ENCODE results near the gene PPP1R1B. TPM values are rescaled to one million over a fixed set of nuclear protein-coding genes. Genes with fewer than 3 reads are reported as not detected.

Gene PPP1R1B
- total RNA-seq, 2 donors from 2014 or later = not detected

DNA sequence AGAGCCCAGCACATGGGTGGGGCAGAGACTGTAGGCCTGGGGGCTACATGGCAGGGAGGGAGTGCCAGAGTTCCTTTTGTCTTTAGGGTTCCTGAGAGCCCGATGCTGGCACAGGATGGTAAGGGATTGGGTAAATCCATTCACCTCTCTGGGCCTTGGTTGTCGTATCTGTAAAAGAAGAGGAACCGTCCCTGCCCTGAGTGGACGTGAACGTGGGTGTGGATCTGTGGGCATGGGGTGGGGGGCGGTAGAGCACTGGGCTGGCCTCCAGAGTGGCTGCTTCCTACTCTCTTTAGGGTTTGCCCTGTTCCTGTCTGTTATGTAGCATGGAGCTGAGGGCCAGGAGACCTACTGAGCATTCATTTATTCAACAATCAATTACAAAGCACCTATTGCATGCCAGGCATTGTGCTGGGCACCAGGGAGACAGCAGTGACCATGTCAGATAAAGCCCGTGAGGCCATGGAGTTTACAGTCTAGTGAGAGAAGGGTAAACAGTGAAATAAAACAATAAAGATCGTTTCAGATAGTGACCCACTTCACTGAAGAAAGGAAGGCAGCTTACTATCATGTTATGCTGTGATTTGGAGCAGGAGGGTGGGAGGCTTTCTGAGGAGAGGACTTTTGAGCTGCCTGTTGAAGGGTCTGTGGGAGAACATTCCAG is 25.3 kb downstream of the PPP1R1B start:
- Mint-ChIP-seq H3K27me3 (ENCODE audit: low read depth) (no peaks in the 10 kb centered on the region), H3K4me3 (no peak overlapping the region), H3K4me1 (ENCODE audit: low read depth) (peaks cover 36% of the 10 kb centered on the region), H3K27ac (no peak overlapping the region), H3K36me3 (ENCODE audit: insufficient read depth in 2 of 2) (peaks cover 0 to 4% of the 10 kb centered on the region in 2 donors), H3K9me3 (no peaks in the 10 kb centered on the region)
- DNase-seq = no peak
- ATAC-seq (replicated peaks in 1 of 2) = no peak

DNA sequence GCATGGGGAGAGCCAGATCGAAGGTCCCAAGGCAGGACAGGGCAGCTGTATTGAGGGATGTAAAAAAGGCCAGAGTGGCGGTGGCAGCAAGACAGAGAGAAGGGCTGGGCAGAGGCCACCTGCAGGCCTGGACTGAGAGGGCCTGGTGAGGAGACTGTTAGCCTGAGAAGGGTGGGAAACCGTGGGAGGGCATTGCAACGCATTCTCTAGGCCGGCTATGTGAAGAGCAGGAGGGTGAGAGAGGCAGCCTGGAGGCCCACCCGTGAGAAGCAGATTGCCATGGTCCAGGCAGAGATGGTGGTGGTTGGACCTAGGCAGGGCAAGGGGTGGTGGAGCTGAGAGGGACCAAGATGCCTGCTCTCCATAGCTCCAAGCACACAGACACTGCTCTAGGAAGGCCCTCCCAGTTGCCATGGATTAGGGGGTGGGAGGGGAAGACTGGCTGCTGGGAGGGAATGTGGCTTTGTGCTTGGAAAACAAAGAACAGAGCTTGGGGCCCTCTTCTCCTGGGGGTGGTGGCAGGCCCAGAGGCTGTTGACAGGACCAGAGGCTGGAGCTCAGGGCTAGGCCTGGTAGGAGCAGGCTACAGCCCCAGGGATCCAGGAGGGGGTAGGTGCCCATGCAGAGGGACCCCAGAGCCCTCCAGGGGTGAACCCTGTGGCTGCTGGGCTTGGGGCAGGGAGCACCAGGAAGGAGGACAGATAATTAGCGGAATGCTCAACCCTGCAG is 26.0 kb downstream of the PPP1R1B start:
- Mint-ChIP-seq H3K4me1 (ENCODE audit: low read depth) (peaks cover 36% of the 10 kb centered on the region), H3K9me3 (no peaks in the 10 kb centered on the region), H3K4me3 (no peak overlapping the region), H3K27ac (no peak overlapping the region), H3K36me3 (ENCODE audit: insufficient read depth in 2 of 2) (peaks cover 0 to 4% of the 10 kb centered on the region in 2 donors), H3K27me3 (ENCODE audit: low read depth) (no peaks in the 10 kb centered on the region)
- no peak for DNase-seq
- no peak for ATAC-seq (replicated peaks in 1 of 2)

DNA sequence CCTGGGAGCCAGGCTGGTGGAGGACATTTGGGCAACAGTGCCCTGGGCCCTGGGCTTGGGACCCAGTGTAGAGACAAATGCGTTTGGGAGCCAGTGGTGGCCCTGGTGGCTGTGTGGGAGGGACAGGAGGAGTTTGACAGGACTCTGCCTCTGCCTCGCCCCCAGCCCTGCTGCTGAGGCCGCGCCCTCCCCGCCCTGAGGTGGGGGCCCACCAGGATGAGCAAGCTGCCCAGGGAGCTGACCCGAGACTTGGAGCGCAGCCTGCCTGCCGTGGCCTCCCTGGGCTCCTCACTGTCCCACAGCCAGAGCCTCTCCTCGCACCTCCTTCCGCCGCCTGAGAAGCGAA is 26.5 kb downstream of the PPP1R1B start:
- H3K27ac Mint-ChIP-seq = no peak overlapping the region

DNA sequence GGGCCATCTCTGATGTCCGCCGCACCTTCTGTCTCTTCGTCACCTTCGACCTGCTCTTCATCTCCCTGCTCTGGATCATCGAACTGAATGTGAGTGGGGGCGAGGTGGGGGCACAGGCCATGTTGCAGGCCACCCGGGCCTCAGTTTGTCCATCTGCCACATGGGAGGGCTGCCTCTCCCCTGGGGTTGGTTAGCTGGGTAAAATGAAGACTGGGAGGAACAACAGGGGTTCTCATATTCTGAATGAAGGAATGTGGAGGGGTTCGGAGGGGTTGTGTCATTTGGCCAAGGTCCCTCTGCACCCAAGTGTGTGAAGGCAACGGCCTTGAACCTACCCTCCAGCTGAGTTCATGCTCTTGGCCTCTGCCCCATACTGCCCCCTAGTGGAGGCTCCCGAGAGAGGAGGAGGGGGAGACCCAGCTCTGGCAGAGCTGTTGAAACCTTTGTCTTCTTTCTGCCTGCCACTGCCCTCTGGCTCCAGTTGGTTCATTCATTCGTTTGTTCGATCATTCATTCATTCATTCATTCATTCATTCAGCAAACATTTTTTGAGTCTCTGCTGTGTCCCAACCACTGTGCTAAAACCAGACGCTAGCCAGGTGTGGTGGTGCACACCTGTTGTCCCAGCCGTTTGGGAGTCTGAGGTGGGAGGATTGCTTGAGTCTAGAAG is 27.0 kb downstream of the PPP1R1B start:
- peak; percentile 84 to 88 for DNase-seq
- Mint-ChIP-seq H3K36me3 (ENCODE audit: insufficient read depth in 2 of 2) (peaks cover 0 to 4% of the 10 kb centered on the region in 2 donors), H3K27ac (no peak overlapping the region), H3K27me3 (ENCODE audit: low read depth) (no peaks in the 10 kb centered on the region), H3K4me3 (no peak overlapping the region), H3K9me3 (no peaks in the 10 kb centered on the region), H3K4me1 (ENCODE audit: low read depth) (peaks cover 36% of the 10 kb centered on the region)
- peak; percentile 71 to 79 for ATAC-seq (replicated peaks in 1 of 2)

More for the DNA sequence above, 26.5 kb downstream of the PPP1R1B start:
- no peaks in the 10 kb centered on the region for H3K9me3 Mint-ChIP-seq
- ATAC-seq (replicated peaks in 1 of 2) (peak in 1 of 2 donors; percentile 11), DNase-seq (no peak)
- peaks cover 0 to 4% of the 10 kb centered on the region in 2 donors for H3K36me3 Mint-ChIP-seq (ENCODE audit: insufficient read depth in 2 of 2)
- H3K4me1 Mint-ChIP-seq (ENCODE audit: low read depth) = peaks cover 36% of the 10 kb centered on the region
- H3K4me3 Mint-ChIP-seq = no peak overlapping the region
- no peaks in the 10 kb centered on the region for H3K27me3 Mint-ChIP-seq (ENCODE audit: low read depth)

DNA sequence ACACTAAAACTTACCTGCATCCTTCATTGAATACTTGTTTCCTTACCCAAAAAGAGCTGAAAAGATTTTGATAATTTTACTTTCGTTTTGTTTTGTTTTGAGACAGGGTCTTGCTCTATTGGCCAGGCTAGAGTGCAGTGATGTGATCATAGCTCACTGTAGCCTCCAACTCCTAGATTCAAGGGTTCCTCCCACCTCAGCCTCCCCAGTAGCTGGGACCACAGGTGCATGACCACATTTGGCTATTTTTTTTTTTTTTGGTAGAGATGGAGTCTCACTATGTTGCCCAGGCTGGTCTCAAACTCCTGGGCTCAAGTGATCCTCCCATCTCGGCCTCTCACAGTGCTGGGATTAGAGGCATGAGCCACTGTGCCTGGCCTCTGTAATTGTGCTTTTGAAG is 28.4 kb downstream of the PPP1R1B start:
- Mint-ChIP-seq H3K4me1 (ENCODE audit: low read depth) (peaks cover 37% of the 10 kb centered on the region), H3K27me3 (ENCODE audit: low read depth) (no peaks in the 10 kb centered on the region), H3K9me3 (no peaks in the 10 kb centered on the region), H3K36me3 (ENCODE audit: insufficient read depth in 2 of 2) (peaks cover 0 to 4% of the 10 kb centered on the region in 2 donors), H3K4me3 (no peak overlapping the region), H3K27ac (no peak overlapping the region)
- DNase-seq = no peak
- ATAC-seq (replicated peaks in 1 of 2) = no peak

DNA sequence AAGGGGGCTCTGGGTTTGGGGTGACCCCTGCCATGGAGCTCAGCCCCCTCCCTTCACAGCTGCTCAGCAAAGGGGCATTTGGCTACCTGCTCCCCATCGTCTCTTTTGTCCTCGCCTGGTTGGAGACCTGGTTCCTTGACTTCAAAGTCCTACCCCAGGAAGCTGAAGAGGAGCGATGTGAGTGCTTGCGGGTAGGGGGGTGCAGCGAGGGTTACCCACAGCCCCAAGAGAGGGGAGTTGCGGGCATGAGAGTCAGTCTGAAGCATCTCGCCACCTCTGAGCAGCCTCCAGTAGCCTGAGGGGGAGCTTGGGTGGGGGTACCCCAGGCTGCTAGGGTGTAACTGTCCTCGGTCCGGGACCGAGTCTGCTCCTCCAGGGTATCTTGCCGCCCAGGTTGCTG is 31.6 kb downstream of the PPP1R1B start:
- ATAC-seq (replicated peaks in 1 of 2) = no peak
- H3K27me3 Mint-ChIP-seq (ENCODE audit: low read depth) = no peaks in the 10 kb centered on the region
- H3K4me1 Mint-ChIP-seq (ENCODE audit: low read depth) = peaks cover 11% of the 10 kb centered on the region
- no peak overlapping the region for H3K4me3 Mint-ChIP-seq
- DNase-seq = no peak
- peaks cover 0 to 4% of the 10 kb centered on the region in 2 donors for H3K36me3 Mint-ChIP-seq (ENCODE audit: insufficient read depth in 2 of 2)
- no peak overlapping the region for H3K27ac Mint-ChIP-seq
- H3K9me3 Mint-ChIP-seq = no peaks in the 10 kb centered on the region

DNA sequence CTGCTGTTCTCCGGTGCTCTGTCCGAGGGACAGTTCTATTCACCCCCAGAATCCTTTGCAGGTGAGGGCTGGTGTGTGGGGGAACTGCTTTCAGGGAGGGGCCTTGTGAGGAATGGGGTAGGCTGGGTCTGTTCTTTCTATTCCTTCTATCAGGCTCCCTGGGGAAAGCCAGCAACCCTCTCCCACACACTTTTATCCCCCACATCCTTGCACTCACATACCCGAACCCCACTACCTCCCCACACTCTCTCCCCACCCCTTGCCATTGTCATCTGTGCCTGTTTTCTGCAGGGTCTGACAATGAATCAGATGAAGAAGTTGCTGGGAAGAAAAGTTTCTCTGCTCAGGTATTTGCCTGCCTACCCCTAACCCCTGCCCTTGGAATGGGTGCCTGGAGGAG is 32.0 kb downstream of the PPP1R1B start:
- Mint-ChIP-seq H3K9me3 (no peaks in the 10 kb centered on the region), H3K36me3 (ENCODE audit: insufficient read depth in 2 of 2) (peaks cover 0 to 4% of the 10 kb centered on the region in 2 donors), H3K4me3 (no peak overlapping the region), H3K27ac (no peak overlapping the region), H3K27me3 (ENCODE audit: low read depth) (no peaks in the 10 kb centered on the region), H3K4me1 (ENCODE audit: low read depth) (peaks cover 9% of the 10 kb centered on the region)
- DNase-seq (no peak), ATAC-seq (replicated peaks in 1 of 2) (no peak)

DNA sequence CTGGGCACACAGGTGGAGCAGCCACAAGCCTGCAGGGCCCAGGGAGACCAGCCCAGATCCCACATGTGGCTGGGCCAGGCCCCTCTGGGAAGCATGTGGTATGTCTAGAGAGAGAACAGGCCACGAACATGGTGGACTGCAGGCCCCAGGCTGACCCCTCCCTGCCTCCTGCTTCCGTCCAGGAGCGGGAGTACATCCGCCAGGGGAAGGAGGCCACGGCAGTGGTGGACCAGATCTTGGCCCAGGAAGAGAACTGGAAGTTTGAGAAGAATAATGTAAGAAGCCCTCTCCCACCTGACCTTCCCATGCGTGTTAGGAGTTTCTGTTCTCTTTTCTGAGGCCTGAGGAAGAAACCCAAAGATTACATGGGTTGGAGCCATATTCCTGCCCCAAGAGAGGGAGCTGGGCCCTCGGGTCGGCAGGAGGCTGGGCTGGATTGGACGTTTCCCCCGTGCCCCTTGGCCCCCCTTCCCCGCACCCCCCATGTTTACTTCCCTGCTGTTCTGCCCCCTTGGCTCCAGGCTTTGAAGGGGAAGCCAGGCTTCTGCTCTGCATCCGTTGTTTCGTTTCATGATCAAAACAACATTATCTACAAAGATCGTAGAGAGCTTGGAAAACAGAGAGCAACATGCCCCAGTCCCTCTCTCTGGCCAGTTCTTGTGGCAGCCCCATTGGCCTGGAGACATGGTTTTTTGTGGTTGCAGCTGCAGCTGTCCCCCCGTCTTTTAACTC is 32.7 kb downstream of the PPP1R1B start:
- Mint-ChIP-seq H3K4me3 (no peak overlapping the region), H3K9me3 (no peaks in the 10 kb centered on the region), H3K4me1 (ENCODE audit: low read depth) (peaks cover 4% of the 10 kb centered on the region), H3K27me3 (ENCODE audit: low read depth) (no peaks in the 10 kb centered on the region), H3K27ac (no peak overlapping the region), H3K36me3 (ENCODE audit: insufficient read depth in 2 of 2) (peaks cover 0 to 4% of the 10 kb centered on the region in 2 donors)
- ATAC-seq (replicated peaks in 1 of 2) (no peak), DNase-seq (no peak)

DNA sequence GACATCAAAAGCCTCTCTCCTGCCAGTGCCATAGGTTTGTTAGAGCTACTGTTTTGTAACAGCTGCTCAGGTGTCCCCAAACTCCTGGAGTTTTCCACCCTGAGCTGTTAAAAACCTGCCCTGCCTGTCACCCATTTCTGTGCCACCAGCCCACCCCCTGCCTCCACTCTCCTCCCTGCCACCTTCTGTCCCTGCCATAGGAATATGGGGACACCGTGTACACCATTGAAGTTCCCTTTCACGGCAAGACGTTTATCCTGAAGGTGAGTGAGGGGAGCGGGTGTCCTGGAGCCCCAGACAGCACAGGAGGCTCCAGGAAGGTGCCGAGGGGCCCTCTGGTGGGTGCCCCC is 33.2 kb downstream of the PPP1R1B start:
- ATAC-seq (replicated peaks in 1 of 2) (no peak), DNase-seq (no peak)
- Mint-ChIP-seq H3K4me1 (ENCODE audit: low read depth) (peaks cover 4% of the 10 kb centered on the region), H3K27ac (no peak overlapping the region), H3K36me3 (ENCODE audit: insufficient read depth in 2 of 2) (peaks cover 0 to 4% of the 10 kb centered on the region in 2 donors), H3K27me3 (ENCODE audit: low read depth) (no peaks in the 10 kb centered on the region), H3K9me3 (no peaks in the 10 kb centered on the region), H3K4me3 (no peak overlapping the region)

DNA sequence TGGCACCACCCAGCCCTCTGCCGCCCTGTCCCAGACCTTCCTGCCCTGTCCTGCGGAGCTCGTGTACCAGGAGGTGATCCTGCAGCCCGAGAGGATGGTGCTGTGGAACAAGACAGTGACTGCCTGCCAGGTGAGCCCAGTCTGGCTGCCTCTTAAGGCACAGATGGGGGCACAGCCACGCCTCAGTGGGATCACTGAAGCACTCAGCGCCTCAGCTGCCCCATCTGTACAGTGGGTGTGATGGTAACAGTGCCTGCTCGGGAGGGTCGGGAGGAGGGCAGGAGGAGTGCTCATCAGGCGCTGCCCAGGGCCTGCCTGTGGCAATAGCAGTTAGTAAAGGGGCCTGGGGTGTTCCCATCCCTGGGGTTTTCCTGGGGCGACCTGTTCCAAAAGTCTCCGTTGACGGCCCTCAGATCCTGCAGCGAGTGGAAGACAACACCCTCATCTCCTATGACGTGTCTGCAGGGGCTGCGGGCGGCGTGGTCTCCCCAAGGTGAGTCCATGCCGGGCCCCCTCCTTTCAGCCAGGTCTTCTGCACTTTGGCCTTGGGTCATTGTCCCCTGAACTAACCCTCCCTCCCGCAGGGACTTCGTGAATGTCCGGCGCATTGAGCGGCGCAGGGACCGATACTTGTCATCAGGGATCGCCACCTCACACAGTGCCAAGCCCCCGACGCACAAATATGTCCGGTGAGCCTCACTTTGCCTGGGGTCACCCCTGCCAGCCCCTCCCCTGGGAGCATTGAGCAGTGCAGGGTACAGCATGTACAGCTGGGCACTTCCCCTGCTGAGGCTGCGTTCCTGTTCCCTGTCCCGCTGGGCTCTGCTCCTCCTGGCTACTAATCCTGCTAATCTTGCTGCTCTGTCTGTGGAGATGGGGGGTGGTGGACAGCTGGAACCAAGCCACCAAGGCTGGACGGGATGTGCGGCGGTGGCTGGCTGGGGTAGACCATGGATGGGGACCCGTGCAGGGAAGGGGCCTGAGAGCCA is 33.9 kb downstream of the PPP1R1B start:
- Mint-ChIP-seq H3K4me1 (ENCODE audit: low read depth) (peaks cover 4% of the 10 kb centered on the region), H3K4me3 (no peak overlapping the region), H3K27ac (no peak overlapping the region), H3K27me3 (ENCODE audit: low read depth) (no peaks in the 10 kb centered on the region), H3K36me3 (ENCODE audit: insufficient read depth in 2 of 2) (peaks cover 0 to 2% of the 10 kb centered on the region in 2 donors), H3K9me3 (no peaks in the 10 kb centered on the region)
- no peak for DNase-seq
- ATAC-seq (replicated peaks in 1 of 2) = no peak

DNA sequence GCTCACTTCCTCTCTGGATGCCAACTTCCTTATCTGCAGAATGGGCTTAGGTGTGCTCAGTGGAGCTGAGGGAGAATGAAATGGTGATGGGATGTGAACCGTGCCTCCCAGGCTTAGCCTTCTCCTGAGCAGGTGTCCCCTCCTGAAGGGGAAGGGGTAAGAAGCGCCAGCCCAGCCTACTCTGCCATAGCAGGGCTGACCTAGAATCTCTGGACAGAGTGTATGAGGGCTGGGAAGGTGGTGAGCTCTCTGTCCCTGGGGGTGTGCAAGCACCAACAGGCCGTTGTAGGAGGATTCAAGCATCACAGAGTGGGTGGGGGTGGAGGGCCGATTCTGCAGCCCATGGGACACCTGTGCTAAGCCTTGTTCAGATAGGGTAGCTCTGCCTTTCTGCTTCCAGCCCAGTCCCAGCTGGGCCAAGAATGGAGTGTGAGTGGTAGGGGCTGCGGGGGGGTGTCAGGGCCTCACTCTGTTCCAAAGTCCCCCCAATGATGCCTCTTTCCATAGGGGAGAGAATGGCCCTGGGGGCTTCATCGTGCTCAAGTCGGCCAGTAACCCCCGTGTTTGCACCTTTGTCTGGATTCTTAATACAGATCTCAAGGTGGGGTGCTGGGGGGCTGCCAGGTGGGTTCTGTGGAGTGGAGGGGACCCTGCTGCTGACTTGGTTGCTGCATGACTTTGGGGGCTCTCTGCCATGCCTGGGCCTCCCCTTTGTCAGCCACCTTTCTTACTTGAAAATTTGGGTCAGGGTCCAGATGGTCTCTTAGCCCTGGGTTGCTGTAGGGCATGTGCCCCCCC is 35.2 kb downstream of the PPP1R1B start:
- H3K27ac Mint-ChIP-seq = no peak overlapping the region
- H3K36me3 Mint-ChIP-seq (ENCODE audit: insufficient read depth in 2 of 2) = peaks cover 0 to under 1% of the 10 kb centered on the region in 2 donors
- DNase-seq (no peak), ATAC-seq (replicated peaks in 1 of 2) (no peak)
- H3K9me3 Mint-ChIP-seq = no peaks in the 10 kb centered on the region
- H3K4me3 Mint-ChIP-seq = no peak overlapping the region
- peaks cover 4% of the 10 kb centered on the region for H3K4me1 Mint-ChIP-seq (ENCODE audit: low read depth)
- peaks cover 4% of the 10 kb centered on the region for H3K27me3 Mint-ChIP-seq (ENCODE audit: low read depth)
